ENCODE data around the gene KDF1. TPM values are rescaled to one million over a fixed set of nuclear protein-coding genes. Genes with fewer than 3 reads are reported as not detected.

KDF1 gene
- total RNA-seq, 4 donors from 2014 or later, result 0.28 to 0.50 TPM; not detected in 2

- no peak for DNase-seq (ENCODE audit: low spot score)
- no peak for ATAC-seq (ENCODE audit: low FRiP score)
- no peak for TF ChIP-seq CTCF (IDR thresholded peaks at IDR 0.05)
These were observed 15.1 kb downstream of the KDF1 start for GRCh38 chr1:26945138-26945537.

- no peak for ATAC-seq (ENCODE audit: low FRiP score)
- no peak for TF ChIP-seq CTCF (IDR thresholded peaks at IDR 0.05)
- no peak for DNase-seq (ENCODE audit: low spot score)
These were observed 17.6 kb downstream of the KDF1 start for GRCh38 chr1:26942656-26943055.

GRCh38 chr1:26941311-26941710 lies 19.0 kb downstream of the KDF1 start:
- ATAC-seq (ENCODE audit: low FRiP score) (no peak), DNase-seq (ENCODE audit: low spot score) (no peak)
- no peak for TF ChIP-seq CTCF (IDR thresholded peaks at IDR 0.05)

- TF ChIP-seq CTCF (IDR thresholded peaks at IDR 0.05), result no peak
- DNase-seq (ENCODE audit: low spot score) (no peak), ATAC-seq (ENCODE audit: low FRiP score) (no peak)
These were observed 21.6 kb downstream of the KDF1 start for GRCh38 chr1:26938659-26939025.

- TF ChIP-seq CTCF (IDR thresholded peaks at IDR 0.05), result no peak
- DNase-seq (ENCODE audit: low spot score) (no peak), ATAC-seq (ENCODE audit: low FRiP score) (no peak)
These were observed 22.1 kb downstream of the KDF1 start for GRCh38 chr1:26938004-26938658.

- TF ChIP-seq CTCF (IDR thresholded peaks at IDR 0.05), result no peak
- DNase-seq (ENCODE audit: low spot score) (no peak), ATAC-seq (ENCODE audit: low FRiP score) (no peak)
These were observed 23.4 kb downstream of the KDF1 start for GRCh38 chr1:26936823-26937222.

- no peak for DNase-seq (ENCODE audit: low spot score)
- ATAC-seq (ENCODE audit: low FRiP score), result no peak
- TF ChIP-seq CTCF (IDR thresholded peaks at IDR 0.05), result no peak
These were observed 27.7 kb downstream of the KDF1 start for GRCh38 chr1:26932531-26932930.

Measured in omental fat pad (tissue), 4 donors.